ENCODE measurements around the gene GABRR3.
"Not testable (repeated sequence)": the region's sequence is repeated elsewhere in the genome, so short reads cannot be mapped to it uniquely, and the experiment has no call there.

The GABRR3 gene

DNA sequence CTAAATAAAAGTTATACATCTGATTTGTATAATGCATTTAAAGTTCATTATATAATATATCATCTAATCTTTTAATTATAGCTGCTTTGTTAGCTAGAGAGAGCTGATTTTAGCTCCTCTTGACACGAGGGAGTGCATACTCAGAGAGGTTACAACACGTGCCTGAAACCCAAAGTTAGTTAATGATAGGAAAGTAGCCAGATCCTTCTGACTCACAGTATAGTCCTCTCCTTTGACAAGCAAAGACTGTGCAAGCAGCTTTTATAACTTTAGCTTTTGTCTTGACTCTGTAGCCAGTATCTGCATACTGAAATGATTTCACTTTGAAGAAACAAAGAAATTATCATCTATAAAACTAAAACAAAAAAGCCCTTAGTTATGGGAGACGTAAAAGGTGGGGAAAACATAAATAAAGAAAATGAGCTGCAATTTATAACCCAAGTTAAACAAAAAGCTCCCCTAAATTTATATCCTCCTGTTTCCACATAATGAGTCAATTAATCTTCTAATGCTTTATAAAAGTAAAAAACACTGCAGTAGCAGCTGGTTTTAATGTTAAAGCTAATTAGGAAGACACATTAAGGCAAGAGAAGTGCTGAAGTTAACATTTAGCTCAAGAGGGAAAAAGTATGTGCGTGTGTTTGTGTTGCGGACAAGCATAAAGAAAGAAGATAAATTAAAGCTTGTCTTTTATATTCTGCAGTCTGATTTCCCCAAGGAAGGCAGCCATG is 13.1 kb downstream of the GABRR3 start:
- DNase-seq = no peak

DNA sequence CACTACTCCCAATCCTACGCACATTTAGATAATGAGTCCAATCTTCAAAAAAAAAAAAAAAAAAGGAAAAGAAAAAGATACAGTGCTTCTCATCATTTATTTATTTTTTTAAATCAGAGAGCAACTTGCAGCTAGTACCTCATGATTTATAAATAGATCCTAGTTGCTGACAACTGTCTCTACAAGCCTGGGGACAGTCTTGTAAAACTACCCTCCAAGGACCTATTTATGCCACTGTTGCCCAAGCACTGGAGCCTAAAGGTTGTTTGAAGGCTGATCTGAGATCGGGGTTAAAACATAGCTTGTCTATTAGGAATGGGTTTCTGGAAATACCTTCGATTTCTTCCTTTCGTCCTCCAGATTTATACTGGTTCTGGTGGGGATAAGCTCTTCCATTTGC is 14.7 kb downstream of the GABRR3 start:
- DNase-seq = no peak

DNA sequence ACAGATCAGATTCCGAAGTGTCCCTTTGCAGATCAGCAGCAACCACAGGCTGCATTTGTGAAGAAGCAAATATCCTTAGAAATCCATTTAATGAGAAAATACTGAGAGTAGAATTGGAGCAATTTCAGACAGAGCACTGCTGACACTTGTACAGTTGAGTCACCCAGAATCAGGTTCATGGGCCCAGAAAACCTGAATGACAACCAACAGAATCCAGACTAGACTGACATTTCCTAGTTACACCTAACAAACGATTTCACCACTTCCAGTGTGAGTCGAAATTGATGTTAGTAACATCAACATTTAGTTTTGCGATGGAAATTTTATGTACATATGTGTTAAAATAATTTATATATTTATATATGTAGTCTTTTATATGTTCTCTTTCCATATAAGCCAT is 16.8 kb downstream of the GABRR3 start:
- no peak for DNase-seq

DNA sequence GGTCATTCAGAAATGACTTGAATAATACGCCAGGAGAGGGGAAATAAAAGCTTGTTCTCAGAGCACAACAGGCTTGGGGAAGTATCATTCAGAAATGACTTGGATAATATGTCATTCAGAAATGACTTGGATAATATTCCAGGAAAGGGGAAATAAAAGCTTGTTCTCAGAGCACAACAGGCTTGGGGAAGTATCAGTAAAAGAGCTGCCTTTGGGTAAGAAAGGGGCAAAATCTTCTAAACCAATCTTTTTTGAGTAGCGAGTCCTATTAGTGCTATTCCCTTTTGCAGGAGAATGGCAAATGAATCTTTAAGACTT is 20.9 kb downstream of the GABRR3 start:
- DNase-seq = no peak

DNA sequence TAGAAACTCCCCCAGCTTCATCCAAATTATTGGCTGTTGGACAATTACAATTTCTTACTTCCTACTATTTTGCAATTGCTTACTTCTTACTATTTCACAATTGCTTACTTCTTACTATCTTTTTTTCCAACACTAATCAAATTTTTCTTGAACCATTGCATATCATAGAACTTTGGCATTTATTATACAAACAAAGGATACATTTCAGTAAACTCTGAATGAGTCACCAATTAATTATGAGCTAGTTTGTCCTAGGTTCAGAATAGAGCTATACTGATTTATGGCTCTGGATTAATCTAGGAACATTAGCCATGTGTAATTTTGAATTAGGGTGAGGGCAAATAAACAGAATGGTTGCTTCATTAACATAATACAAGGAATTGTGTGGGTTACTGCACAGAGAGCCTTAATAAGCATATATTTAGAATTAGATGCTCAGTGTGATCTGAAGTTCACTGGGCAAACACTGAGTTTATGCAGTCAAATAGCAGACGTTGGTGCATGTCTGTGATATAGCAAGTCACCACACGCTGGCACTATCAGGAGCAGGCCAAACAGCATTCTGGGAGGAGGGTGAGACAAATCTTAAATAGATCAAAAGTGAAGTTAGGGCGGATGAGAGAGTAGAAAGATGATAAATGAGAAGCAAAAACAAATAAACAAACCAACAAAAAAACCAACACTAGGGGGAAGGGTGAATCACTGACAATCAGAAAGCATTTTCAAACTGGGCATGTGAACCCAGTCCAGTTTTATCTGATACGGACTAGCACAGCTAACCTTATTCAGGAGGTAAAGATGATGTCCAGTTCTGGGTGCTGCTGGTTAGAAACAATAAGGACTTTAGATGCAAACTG is 21.5 kb downstream of the GABRR3 start:
- DNase-seq = no peak

DNA sequence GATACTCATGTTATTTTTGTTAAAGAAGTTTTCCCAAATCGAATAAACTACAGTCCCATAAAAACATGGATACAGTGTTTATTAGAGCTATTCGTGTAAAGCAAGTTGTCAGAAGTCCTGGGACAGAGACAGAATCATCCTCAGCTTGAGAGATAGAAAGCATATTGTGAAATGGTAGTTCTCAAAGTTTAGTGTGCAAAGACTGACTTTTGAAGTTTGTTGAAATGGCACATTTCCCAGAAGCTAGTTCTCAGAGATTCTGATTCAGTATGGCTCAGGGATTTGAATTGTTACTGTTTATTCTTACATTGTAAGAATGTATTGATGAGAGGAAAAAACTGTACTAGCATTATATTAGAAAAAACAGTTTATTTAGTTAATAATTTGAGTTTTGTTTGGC is 22.1 kb downstream of the GABRR3 start:
- no peak for DNase-seq

DNA sequence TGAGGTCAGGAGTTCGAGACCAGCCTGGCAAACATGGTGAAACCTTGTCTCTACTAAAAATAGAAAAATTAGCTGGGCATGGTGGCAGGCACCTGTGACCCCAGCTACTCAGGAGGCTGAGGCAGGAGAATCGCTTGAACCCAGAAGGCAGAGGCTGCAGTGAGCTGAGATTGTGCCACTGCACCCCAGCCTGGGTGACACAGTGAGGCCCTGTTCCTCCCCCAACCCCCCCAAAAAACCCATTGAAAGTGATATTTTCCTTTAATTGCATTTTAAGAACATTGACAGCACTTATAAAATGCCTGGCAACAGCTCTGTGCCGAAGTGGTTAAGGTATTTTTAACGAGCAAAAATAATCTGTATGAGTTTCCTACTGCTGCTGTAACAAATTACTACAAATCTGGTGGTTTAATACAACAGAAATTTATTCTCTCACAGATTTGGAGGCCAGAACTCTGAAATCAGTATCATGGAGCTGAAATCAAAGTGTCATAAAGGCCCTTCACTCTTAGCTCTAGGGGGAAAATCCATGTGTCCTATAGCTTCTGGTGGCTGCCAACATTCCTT is 24.1 kb downstream of the GABRR3 start:
- DNase-seq = not testable (repeated sequence)

DNA sequence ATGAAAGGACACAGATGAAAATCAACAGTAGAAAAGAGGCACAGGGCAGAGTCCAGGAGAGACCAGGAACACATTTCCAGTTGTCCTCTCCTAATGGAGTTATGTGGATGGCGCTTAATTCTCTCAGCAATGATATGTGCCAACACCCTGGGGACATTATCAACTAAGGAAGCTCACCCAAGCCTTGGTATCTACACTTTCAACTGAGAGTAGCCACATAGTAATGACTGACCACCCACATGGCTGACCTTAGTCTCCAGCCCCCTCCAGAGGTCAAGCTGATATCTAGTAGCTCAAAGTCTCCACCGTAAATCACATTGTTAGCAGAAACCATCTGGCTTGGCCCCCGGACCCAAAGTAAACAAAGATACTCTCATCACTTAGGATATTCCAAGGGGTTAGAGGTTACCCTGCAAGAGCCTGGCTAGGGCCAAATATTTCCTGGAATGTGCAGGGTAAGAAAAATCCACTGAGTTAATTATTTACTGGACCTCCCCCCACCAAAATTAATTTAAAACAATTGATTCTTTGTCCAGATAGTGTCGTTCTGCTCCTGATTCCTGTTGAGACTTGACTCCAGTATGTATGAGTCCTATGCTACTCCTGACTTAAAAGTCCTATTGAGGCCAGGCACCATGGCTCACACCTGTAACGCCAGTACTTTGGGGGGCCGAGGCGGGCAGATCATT is 24.8 kb downstream of the GABRR3 start:
- no peak for DNase-seq

DNA sequence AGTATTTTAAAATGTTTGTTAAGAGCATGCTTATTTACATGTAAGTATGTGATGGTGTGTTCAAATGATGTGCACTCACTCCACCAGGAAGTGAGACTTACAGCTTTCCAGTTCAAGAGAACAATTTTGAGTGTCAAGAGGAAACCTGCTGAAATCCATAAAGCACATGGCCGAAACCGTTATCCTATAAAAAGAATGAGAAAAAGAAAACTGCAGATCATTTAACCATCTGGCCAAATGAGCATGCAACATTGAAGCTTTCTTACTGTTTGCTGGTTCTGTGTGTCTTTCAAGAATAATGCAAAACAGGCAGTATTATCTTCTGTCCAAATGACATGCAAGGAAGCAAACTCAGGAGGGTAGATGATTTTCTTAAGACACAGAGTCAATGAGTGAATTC is 26.3 kb downstream of the GABRR3 start:
- DNase-seq = no peak

DNA sequence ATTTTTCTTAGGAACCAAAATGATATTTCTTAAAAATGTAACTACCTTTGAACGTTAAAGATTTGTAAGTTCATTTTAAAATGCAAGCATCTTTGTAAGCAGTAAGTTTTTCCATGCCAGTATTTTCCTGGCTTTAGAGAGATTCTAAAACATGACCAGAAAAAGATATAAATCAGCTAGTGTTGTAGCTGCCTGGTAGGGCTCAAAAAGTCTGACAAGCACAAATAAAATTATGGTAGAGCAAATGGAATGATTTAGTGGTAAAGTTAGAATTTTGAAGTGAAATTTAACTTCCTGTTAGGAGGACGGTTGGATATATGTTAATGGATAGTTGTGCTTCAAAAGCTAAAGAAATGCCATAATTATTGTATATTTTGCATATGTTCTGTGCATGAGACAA is 29.7 kb downstream of the GABRR3 start:
- DNase-seq = no peak

DNA sequence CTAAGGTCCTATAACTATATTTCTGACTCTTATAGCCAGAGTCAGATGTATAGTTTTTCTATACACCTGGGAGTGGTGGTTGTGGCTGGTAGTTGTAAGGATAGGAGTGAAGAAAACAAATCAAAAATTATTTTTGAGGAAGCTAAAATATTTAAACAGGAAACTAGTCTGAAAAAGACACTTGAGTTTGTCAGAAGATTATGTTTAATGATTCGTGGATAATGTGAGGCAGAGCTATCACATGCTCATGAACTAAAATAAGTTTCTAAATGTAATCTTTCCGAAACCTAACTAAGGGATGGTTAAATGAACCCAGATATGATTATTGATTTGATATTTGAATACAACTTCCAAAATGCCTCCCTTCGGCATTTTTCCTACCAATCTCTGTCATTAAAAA is 30.4 kb downstream of the GABRR3 start:
- DNase-seq = no peak

DNA sequence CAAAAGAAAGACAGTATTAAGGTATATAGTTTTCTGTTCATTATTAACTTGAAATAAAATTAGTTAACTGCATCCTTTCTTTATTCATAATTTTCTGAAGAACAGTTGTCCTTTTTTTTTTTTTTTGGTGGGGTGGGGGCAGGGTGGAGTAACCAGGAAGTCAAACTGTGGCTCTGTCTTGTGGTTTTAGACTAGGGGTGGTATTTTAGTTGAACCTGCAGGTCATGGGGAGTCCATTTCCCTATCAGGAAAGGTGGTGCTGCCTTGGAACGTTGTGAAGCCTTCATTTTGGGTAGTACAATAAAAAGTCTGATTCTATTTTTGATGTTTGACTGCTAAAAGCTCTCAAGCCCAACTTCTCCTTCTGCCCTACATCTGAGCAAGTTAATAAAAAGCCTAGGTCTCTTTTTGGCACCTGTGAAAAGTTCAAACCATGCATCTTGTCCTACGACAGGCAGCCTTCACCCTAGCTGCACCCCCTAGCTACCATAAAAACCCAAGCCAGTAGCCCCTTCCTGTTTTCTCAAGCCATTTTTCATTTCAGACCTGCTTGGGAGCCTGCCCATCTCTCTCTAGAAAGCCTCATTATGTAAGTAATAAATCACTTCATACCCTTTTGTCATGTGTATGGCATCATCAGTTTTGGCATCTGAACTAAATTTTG is 31.7 kb downstream of the GABRR3 start:
- peak; percentile 3 to 16 for DNase-seq

DNA sequence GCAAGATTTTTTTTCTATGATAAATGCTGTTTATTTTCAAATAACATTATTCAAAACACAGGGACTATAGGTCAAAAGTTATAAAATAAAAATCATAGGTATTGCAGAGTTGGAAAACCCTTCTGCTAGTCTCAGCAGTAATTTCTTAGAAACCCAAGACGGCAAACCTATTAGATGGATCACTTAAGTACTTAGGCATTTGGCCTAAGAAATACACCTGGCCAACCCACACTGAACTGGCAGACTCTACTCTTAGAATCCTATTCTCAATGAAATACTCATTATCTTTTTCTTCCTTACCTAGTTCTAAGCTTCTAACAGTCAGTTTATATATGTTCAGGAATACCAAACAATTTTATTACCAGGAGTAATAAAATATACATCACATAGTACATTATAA is 32.4 kb downstream of the GABRR3 start:
- DNase-seq = no peak

DNA sequence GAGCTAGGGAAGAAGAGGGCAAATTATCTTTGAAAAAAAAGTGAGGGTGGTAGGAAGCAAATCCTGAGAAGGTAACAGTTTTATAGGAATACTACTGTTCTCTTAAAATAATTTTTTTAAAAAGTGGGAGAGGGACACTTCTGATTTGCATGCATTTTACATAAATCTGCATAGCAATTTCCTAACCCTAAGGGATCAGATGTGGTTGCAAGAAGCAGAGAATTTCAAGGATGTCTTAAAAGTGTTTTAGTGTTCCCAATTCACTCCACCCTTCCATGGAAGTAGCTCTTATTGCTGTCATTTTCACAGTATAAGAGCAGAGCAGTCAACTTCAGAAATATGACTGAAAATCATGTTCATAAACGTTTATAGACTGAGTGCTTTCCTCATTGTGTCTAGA is 35.1 kb downstream of the GABRR3 start:
- DNase-seq = no peak

DNA sequence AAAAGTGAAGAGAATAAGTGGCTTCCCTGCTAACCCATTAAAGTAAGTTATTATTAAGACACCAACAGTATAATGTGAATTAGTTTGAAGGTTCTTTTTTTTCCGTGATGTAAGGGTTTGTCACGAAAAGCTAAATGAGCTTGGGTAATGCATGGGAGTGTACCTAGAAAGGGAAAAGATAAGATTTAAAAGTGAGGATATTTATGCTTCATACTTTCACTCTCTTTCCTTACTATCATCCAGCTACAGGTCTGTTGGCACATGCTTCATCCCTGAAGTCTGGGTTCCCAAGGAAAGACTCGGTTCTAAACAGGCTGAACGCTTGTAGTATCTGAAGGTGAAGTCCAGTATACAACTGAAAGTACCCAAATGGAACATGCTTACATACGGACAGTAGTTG is 36.0 kb downstream of the GABRR3 start:
- no peak for DNase-seq

DNA sequence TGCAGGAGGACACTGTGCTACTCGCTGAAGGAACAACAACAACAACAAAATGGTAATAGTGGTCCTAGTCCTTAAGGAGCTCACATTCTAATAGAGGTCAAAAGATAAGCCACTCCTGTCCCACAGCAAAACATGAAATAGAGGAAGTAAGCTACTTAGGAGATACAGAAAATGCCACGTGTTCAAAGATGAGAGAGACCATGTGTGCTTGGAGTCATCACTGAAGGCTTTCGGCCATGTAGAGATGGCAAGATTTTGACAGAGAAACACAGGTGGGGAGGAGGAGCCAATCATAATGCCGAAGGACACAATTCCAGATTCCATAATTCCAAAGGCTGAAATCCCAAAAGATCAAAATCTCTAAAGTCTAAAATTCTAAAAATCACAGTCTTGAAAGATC is 38.1 kb downstream of the GABRR3 start:
- peak; percentile 7 to 26 for DNase-seq

DNA sequence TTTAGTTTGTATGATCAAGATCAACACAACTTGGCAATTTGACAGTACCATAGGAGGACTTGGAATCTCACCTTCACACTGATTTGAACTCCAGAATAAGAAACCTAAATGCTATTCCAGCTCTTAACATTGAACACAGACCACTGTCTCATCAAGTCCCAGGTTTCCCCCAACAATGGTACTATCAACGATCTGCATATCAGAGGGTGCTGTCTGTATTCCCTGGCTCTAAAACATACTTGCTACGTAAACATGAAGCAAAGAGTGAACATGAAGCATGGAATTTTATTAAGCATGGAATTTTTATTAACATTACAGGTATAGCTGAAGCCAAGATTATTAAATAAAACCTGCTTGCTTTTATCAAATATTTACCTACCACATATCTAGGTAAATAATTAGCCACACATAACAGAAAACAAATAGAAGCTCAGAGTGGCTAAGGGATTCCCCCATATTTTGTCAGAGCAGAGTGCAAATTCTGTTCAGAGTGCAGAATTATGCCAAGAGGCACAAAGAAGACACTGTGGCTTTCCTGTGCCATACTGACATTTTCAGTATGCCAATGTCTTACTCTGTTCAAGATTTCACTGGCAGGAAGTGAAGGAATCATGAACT is 40.7 kb downstream of the GABRR3 start:
- DNase-seq = no peak

DNA sequence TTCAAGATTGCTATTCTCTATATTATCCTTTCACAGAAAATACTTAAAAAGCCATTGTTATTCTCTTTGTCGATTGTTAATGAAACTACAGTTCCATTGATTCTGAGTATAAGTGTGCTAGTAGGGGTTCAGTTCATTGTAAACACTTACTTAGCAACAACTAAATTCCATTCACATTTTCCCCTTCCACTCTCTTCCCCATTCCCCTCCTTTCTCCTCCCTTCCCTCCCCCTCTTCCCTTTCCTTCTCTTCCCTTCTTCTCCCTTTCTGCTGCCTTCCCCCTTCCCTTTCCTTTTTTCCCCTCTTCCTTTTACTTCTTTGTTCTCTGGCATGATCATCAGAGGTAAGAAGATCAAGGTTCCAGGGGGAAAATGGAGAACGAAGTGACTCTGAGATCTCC is 41.6 kb downstream of the GABRR3 start:
- DNase-seq = no peak

DNA sequence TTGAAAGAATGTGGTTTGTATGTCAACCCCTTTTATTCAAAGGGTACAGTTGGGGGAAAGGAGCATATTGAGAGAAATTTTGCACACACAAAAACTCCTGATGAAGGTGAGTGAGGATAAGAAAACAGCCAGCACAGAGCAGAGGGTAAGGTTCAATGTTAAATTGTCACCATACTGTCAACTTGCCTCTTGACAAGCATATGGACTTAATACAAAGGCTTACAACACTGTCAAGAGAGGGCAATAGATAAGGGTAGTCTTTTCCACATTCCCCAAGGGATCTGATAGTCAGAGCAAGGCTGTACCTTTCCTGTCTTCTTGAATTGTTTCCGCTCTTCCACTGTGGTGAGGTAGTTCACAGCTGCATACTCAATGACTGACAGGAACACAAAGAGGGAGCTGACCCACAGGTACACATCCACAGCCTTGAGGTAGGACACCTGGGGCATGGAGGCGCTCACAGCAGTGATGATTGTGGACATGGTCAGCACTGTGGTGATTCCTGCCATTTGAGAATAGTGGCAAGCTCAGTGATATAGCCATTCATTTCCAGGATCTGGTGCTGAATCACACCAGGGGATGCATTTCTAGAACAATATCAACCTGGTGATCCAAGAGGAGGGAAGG is 42.5 kb downstream of the GABRR3 start:
- DNase-seq = no peak

DNA sequence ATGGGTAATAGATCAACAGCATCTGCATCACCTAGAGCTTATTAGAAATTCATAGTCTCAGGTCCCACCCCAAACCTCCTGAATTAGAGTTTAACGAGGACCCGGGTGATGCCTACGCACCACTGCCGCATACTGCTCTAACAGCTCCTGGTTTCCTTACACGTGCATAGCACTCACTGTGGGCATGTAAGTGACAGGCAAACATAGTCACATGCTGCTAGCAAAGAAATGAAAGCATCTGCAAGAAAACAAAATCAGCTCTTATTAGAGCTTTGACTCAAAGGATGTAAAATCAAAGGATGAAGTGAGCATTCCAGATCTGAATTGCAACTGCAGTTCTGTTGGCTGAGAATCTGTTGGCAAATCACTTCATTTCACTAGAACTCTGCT is 43.8 kb downstream of the GABRR3 start:
- DNase-seq = no peak

DNA sequence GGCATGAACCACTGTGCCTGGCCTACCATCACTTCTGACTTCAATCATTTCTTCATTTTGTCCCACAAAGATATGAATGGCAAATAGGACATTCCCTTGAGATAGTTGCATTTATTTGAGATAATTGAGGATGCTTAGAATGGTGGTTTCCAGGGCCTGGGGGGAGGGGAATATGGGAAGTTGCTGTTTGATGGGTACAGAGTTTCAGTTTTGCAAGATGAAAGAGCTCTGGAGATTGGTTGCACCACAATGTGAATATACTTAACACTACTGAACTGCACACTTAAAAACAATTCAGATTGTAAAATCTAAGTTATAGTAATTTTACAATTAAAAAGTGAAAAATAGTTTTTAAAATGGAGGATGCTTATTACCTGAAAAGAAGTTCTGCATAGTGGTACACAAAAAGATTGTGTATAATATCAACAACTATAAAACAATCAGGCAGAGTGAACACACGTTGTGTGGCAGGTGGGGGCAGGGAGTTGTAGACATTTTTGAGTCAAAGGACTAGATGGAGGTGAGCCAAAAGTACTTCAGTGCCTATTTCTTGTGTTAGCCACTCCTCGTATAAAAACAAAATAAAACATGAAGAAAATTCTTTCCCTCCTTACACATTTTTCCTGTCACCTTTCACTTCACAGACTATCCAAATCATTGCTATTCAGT is 44.4 kb downstream of the GABRR3 start:
- no peak for DNase-seq
